ENCODE measurements around the gene MDK. TPM values are rescaled to one million over a fixed set of nuclear protein-coding genes. Genes with fewer than 3 reads are reported as not detected.

MDK gene
- total and polyA plus RNA-seq, 2 of the 13 experiments (the other 11 are each of a cell fraction or from before 2014, with no cell fraction given): 312 to 407 TPM

DNA sequence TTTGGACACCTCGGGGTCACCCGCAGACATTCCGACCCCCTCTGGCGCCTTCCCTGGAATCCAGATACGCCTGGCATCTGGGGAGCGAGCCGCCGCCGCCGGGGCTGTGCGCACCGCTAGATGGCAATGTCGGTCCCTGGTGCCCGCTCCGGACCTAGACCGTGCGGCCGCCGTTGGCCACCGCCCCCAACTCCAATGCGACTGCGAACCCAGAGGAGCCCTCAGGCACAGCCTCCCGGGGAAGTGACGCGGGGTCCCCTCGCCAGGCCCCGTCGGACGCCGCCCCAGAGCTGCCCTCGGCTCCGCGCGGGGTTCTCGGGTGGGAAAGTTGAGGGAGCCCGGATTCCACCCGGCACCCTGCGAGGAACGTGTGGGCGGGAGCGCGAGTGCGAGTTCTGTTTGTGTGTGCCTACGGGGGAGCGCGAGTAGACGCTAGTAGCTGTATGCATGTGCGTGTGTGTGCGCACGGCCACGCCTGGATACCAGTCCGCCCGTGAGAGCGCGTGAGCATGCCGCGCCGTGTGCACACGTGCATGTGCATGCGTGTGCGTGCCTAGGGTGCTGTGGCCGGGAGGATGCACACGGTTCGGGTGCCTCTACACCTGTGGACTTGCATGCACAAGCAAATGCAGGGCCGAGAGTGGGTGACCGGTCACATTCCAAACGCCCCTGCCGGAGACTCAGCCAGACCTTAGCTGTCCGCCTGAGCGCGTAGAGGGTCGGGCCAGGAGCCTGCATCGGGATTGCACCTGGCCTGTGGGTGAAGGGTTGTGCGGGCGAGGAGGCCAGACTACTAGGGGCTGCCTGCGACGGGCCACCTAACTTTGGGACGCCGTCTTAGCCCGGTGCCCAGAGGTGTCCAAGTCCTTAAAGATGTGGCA lies 8.2 kb downstream of the MDK start (continued):
- TF ChIP-seq, protein P1, sequence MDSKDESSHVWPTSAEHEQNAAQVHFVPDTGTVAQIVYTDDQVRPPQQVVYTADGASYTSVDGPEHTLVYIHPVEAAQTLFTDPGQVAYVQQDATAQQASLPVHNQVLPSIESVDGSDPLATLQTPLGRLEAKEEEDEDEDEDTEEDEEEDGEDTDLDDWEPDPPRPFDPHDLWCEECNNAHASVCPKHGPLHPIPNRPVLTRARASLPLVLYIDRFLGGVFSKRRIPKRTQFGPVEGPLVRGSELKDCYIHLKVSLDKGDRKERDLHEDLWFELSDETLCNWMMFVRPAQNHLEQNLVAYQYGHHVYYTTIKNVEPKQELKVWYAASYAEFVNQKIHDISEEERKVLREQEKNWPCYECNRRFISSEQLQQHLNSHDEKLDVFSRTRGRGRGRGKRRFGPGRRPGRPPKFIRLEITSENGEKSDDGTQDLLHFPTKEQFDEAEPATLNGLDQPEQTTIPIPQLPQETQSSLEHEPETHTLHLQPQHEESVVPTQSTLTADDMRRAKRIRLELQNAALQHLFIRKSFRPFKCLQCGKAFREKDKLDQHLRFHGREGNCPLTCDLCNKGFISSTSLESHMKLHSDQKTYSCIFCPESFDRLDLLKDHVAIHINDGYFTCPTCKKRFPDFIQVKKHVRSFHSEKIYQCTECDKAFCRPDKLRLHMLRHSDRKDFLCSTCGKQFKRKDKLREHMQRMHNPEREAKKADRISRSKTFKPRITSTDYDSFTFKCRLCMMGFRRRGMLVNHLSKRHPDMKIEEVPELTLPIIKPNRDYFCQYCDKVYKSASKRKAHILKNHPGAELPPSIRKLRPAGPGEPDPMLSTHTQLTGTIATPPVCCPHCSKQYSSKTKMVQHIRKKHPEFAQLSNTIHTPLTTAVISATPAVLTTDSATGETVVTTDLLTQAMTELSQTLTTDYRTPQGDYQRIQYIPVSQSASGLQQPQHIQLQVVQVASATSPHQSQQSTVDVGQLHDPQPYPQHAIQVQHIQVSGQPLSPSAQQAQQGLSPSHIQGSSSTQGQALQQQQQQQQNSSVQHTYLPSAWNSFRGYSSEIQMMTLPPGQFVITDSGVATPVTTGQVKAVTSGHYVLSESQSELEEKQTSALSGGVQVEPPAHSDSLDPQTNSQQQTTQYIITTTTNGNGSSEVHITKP (CRISPR knock-in tag; IDR thresholded peaks at IDR 0.05; ENCODE audit: low read depth): no peak
- TF ChIP-seq ZNF83 (CRISPR knock-in tag; IDR thresholded peaks at IDR 0.05; ENCODE audit: borderline replicate concordance) (no peak), CBX1 (IDR thresholded peaks at IDR 0.05; ENCODE audit: low read depth) (no peak), SP1 (IDR thresholded peaks at IDR 0.05) (no peak), SP1 (CRISPR knock-in tag; IDR thresholded peaks at IDR 0.05) (no peak), TOPORS (CRISPR knock-in tag; IDR thresholded peaks at IDR 0.05) (no peak), SP4 (CRISPR knock-in tag; IDR thresholded peaks at IDR 0.05) (no peak), ZNF556 (CRISPR knock-in tag; IDR thresholded peaks at IDR 0.05; ENCODE audit: borderline replicate concordance) (no peak), ZNF292 (CRISPR knock-in tag; IDR thresholded peaks at IDR 0.05; ENCODE audit: borderline replicate concordance, low read depth) (no peak), ZNF720 (CRISPR knock-in tag; IDR thresholded peaks at IDR 0.05) (no peak), ZNF768 (CRISPR knock-in tag; IDR thresholded peaks at IDR 0.05) (no peak)
- TF ChIP-seq, protein P2, sequence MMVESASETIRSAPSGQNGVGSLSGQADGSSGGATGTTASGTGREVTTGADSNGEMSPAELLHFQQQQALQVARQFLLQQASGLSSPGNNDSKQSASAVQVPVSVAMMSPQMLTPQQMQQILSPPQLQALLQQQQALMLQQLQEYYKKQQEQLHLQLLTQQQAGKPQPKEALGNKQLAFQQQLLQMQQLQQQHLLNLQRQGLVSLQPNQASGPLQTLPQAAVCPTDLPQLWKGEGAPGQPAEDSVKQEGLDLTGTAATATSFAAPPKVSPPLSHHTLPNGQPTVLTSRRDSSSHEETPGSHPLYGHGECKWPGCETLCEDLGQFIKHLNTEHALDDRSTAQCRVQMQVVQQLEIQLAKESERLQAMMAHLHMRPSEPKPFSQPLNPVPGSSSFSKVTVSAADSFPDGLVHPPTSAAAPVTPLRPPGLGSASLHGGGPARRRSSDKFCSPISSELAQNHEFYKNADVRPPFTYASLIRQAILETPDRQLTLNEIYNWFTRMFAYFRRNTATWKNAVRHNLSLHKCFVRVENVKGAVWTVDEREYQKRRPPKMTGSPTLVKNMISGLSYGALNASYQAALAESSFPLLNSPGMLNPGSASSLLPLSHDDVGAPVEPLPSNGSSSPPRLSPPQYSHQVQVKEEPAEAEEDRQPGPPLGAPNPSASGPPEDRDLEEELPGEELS (CRISPR knock-in tag; IDR thresholded peaks at IDR 0.05): 0 out of 2 replicates have a peak, but pooled peaks have one; percentile 27
- TF ChIP-seq, protein P3, sequence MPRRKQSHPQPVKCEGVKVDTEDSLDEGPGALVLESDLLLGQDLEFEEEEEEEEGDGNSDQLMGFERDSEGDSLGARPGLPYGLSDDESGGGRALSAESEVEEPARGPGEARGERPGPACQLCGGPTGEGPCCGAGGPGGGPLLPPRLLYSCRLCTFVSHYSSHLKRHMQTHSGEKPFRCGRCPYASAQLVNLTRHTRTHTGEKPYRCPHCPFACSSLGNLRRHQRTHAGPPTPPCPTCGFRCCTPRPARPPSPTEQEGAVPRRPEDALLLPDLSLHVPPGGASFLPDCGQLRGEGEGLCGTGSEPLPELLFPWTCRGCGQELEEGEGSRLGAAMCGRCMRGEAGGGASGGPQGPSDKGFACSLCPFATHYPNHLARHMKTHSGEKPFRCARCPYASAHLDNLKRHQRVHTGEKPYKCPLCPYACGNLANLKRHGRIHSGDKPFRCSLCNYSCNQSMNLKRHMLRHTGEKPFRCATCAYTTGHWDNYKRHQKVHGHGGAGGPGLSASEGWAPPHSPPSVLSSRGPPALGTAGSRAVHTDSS (CRISPR knock-in tag; conservative IDR thresholded peaks at IDR 0.05): no peak
- TF ChIP-seq, protein P4, sequence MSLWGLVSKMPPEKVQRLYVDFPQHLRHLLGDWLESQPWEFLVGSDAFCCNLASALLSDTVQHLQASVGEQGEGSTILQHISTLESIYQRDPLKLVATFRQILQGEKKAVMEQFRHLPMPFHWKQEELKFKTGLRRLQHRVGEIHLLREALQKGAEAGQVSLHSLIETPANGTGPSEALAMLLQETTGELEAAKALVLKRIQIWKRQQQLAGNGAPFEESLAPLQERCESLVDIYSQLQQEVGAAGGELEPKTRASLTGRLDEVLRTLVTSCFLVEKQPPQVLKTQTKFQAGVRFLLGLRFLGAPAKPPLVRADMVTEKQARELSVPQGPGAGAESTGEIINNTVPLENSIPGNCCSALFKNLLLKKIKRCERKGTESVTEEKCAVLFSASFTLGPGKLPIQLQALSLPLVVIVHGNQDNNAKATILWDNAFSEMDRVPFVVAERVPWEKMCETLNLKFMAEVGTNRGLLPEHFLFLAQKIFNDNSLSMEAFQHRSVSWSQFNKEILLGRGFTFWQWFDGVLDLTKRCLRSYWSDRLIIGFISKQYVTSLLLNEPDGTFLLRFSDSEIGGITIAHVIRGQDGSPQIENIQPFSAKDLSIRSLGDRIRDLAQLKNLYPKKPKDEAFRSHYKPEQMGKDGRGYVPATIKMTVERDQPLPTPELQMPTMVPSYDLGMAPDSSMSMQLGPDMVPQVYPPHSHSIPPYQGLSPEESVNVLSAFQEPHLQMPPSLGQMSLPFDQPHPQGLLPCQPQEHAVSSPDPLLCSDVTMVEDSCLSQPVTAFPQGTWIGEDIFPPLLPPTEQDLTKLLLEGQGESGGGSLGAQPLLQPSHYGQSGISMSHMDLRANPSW (CRISPR knock-in tag; IDR thresholded peaks at IDR 0.05; ENCODE audit: borderline replicate concordance): no peak
- TF ChIP-seq, protein P5, sequence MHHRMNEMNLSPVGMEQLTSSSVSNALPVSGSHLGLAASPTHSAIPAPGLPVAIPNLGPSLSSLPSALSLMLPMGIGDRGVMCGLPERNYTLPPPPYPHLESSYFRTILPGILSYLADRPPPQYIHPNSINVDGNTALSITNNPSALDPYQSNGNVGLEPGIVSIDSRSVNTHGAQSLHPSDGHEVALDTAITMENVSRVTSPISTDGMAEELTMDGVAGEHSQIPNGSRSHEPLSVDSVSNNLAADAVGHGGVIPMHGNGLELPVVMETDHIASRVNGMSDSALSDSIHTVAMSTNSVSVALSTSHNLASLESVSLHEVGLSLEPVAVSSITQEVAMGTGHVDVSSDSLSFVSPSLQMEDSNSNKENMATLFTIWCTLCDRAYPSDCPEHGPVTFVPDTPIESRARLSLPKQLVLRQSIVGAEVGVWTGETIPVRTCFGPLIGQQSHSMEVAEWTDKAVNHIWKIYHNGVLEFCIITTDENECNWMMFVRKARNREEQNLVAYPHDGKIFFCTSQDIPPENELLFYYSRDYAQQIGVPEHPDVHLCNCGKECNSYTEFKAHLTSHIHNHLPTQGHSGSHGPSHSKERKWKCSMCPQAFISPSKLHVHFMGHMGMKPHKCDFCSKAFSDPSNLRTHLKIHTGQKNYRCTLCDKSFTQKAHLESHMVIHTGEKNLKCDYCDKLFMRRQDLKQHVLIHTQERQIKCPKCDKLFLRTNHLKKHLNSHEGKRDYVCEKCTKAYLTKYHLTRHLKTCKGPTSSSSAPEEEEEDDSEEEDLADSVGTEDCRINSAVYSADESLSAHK (CRISPR knock-in tag; IDR thresholded peaks at IDR 0.05; ENCODE audit: borderline replicate concordance): no peak

Measured in HepG2 (cell line).